Left lung (tissue), 10 donors: ENCODE results near the gene LENG1. TPM values are rescaled to one million over a fixed set of nuclear protein-coding genes. Genes with fewer than 3 reads are reported as not detected.
A peak's percentile ranks its signal among the peaks of the same experiment; 100 is the strongest.

Experiments used
- ATAC-seq: fragments of 200-7000 bp; cut with Tn5 transposase; one replicate; pipeline ENCODE4 v1.9.1; 2020; ENCODE audit warnings: moderate library complexity
- DNase-seq, 4 donors: peaks; one replicate each; pipeline ENCODE4 v3.0.0-alpha.2; 2013 to 2020
- H3K27ac ChIP-seq, 2 donors: fragments of 200-600 bp; sonication (generic) in 1 of 2; one replicate each; pipeline versions ENCODE4 v1.5.0 to v1.8.0; 2020 to 2021
- H3K27me3 ChIP-seq, 2 donors: fragments of 200-600 bp; sonication (generic) in 1 of 2; one replicate each; pipeline versions ENCODE4 v1.5.0 to v1.8.0; 2020 to 2021
- H3K36me3 ChIP-seq, 2 donors: fragments of 200-600 bp; sonication (generic) in 1 of 2; one replicate each; pipeline versions ENCODE4 v1.5.0 to v1.8.0; 2020 to 2021
- H3K4me1 ChIP-seq, 2 donors: fragments of 200-600 bp; one replicate each; pipeline ENCODE4 v1.8.0; 2021
- H3K4me3 ChIP-seq, 2 donors: fragments of 200-600 bp; sonication (generic) in 1 of 2; one replicate each; pipeline versions ENCODE4 v1.5.0 to v1.8.0; 2020 to 2021; ENCODE audit warnings: mild to moderate bottlenecking in 1 of 2
- H3K9me3 ChIP-seq, 2 donors: fragments of 200-600 bp; sonication (generic) in 1 of 2; one replicate each; pipeline versions ENCODE4 v1.5.0 to v1.8.0; 2020 to 2021
- intact Hi-C, 2 donors: fragments of 100-400 bp; cut with DNase I; formaldehyde crosslinking; loops; one replicate each; pipeline versions ENCODE4 v1.11.2 to v1.14.2; 2022
- polyA plus RNA-seq, 6 donors: library from polyadenylated mRNA; unstranded; fragments of 120-200 nt; gene quantifications; one replicate each; pipeline ENCODE4 v1.2.1, GENCODE V29; 2013; ENCODE audit not compliant: insufficient read length in 6 of 6
- total RNA-seq, 2 donors: library from RNA; stranded (reverse); fragmentation: NEBNext Ultra II Directional; extraction: Animal tissue kit (Norgen Biotek cat#: 25700); gene quantifications; one replicate each; pipeline ENCODE4 v1.2.1, GENCODE V29; 2021
- TF ChIP-seq, protein P1 (sequence below), 2 donors: fragments of 200-600 bp; sonication (generic) in 1 of 2; IDR thresholded peaks; one replicate each; pipeline versions ENCODE4 v1.5.0 to v1.8.0; 2021; ENCODE audit warnings: antibody characterized with exemption in 2 of 2
- donor health status: DM: no; HTN: yes; CAD: no.
- donor health status: DM: no; HTN: no; CAD: no.

Gene LENG1
- total and polyA plus RNA-seq, 8 donors: 5.4 to 10.9 (median 7.5) TPM

DNA sequence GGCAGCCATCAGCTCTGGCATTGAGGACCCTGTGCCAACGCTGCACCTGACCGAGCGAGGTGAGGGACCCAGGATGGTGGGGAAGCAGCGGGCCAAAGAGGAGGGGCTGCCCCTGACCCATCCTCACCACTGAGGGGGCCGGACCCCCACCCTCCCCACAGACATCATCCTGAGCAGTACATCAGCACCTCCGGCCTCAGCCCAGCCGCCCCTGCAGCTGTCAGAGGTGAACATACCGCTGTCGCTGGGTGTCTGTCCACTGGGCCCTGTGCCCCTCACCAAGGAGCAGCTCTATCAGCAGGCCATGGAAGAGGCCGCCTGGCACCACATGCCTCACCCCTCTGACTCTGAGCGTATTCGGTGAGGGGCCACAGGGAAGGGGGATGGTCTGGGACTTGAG is 7.3 kb downstream of the LENG1 start:
- peaks cover 4 to 100% of the 10 kb centered on the region in 2 donors for H3K36me3 ChIP-seq
- no peak overlapping the region for H3K4me3 ChIP-seq
- no peak for ATAC-seq
- no peaks in the 10 kb centered on the region for H3K9me3 ChIP-seq
- intact Hi-C loops: no loop called here
- peaks cover 0 to under 1% of the 10 kb centered on the region in 2 donors for H3K4me1 ChIP-seq
- no peak for DNase-seq
- TF ChIP-seq, protein P1, sequence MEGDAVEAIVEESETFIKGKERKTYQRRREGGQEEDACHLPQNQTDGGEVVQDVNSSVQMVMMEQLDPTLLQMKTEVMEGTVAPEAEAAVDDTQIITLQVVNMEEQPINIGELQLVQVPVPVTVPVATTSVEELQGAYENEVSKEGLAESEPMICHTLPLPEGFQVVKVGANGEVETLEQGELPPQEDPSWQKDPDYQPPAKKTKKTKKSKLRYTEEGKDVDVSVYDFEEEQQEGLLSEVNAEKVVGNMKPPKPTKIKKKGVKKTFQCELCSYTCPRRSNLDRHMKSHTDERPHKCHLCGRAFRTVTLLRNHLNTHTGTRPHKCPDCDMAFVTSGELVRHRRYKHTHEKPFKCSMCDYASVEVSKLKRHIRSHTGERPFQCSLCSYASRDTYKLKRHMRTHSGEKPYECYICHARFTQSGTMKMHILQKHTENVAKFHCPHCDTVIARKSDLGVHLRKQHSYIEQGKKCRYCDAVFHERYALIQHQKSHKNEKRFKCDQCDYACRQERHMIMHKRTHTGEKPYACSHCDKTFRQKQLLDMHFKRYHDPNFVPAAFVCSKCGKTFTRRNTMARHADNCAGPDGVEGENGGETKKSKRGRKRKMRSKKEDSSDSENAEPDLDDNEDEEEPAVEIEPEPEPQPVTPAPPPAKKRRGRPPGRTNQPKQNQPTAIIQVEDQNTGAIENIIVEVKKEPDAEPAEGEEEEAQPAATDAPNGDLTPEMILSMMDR (IDR thresholded peaks at IDR 0.05): no peak
- H3K27me3 ChIP-seq: no peaks in the 10 kb centered on the region
- H3K27ac ChIP-seq: no peak overlapping the region

DNA sequence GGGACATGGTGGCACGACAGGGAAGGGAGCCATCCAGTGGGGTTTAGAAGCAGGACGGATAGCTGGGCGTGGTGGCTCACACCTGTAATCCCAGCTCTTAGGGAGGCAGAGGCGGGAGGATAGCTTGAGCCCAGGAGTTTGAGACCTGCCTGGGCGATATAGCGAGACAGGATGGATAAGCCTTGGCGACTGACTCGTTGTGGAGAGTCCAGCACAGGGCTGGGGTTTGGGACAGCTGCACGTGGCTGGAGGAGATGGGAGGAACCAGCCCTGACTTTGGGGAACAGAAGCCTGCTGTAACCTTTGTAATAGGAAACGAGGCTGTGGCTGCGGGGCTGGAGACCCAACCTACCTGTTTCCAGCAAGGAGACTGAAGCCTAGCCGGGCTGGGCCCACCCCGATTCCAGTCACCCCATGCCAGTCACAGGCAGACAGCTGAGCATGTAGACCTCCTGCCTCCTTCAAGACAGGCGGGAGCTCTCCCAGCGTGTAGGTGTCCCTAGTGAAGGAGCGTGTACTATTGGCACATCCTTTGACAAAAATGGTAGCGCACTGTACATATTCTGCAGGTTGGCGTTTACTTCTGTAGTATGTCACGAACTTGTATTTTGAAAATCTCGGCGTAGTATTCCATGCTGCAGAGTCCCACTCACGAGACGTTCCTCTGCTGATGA is 8.0 kb downstream of the LENG1 start:
- H3K4me3 ChIP-seq: no peak overlapping the region
- H3K9me3 ChIP-seq: no peaks in the 10 kb centered on the region
- no peak overlapping the region for H3K27ac ChIP-seq
- intact Hi-C loops: no loop called here
- DNase-seq: no peak
- ATAC-seq: no peak
- TF ChIP-seq, protein P1 (IDR thresholded peaks at IDR 0.05): no peak
- peaks cover 4 to 100% of the 10 kb centered on the region in 2 donors for H3K36me3 ChIP-seq
- no peaks in the 10 kb centered on the region for H3K4me1 ChIP-seq
- H3K27me3 ChIP-seq: no peaks in the 10 kb centered on the region

DNA sequence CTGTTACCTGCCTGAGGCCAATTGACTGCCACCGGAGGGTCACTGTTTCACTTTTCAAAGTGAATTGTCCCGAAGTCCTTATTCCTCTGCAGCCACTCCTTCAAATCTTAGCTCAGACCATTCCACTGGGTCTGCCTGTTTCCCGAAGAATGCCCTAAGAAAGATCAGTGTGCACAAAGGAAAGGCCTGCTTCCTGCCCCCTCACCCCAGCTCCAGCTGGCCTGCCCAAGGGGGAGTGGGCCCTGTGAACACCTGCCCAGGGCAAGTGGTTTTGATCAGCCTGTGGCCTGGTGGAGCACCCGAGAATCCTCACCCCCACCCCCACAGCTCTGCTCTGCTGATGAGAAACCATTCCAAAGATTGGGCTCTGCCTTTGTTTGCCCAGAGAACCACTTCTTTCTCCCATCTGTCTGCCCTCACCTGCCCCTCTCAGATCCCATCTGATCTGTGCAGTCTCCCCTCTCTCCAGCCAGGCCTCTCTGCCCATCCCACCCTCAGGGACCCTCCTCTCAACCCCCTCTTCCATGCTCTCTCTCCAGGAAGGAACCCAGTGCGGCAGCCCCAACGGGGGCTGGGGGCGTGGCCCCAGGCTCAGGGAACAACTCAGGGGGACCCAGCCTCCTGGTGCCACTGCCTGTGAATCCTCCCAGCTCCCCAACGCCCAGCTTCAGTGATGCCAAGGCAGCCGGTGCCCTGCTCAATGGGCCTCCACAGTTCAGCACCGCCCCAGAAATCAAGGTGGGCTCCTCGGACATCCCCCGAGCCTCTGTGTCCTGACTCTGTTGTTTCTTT is 10.3 kb downstream of the LENG1 start:
- H3K27me3 ChIP-seq: no peaks in the 10 kb centered on the region
- no peaks in the 10 kb centered on the region for H3K9me3 ChIP-seq
- intact Hi-C loops: no loop called here
- H3K4me3 ChIP-seq: no peak overlapping the region
- TF ChIP-seq, protein P1 (IDR thresholded peaks at IDR 0.05): no peak
- no peak overlapping the region for H3K27ac ChIP-seq
- peaks cover 4 to 100% of the 10 kb centered on the region in 2 donors for H3K36me3 ChIP-seq
- ATAC-seq: no peak
- H3K4me1 ChIP-seq: no peaks in the 10 kb centered on the region
- no peak for DNase-seq

DNA sequence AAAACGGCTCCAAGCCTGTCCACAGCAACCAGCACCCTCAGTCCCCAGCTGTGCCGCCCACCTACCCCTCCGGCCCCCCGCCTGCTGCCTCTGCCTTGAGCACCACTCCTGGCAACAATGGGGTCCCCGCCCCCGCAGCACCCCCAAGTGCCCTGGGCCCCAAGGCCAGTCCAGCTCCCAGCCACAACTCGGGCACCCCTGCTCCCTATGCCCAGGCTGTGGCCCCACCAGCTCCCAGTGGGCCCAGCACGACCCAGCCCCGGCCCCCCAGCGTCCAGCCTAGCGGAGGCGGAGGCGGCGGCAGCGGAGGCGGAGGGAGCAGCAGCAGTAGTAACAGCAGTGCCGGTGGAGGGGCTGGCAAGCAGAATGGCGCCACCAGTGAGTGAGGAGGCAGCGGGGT is 11.4 kb downstream of the LENG1 start:
- intact Hi-C loops: no loop called here
- no peaks in the 10 kb centered on the region for H3K9me3 ChIP-seq
- no peak overlapping the region for H3K27ac ChIP-seq
- TF ChIP-seq, protein P1 (IDR thresholded peaks at IDR 0.05): no peak
- no peaks in the 10 kb centered on the region for H3K4me1 ChIP-seq
- H3K4me3 ChIP-seq: no peak overlapping the region
- DNase-seq: peak in 1 of 4 donors; percentile 82
- ATAC-seq: no peak
- no peaks in the 10 kb centered on the region for H3K27me3 ChIP-seq
- H3K36me3 ChIP-seq: peaks cover 11 to 100% of the 10 kb centered on the region in 2 donors

DNA sequence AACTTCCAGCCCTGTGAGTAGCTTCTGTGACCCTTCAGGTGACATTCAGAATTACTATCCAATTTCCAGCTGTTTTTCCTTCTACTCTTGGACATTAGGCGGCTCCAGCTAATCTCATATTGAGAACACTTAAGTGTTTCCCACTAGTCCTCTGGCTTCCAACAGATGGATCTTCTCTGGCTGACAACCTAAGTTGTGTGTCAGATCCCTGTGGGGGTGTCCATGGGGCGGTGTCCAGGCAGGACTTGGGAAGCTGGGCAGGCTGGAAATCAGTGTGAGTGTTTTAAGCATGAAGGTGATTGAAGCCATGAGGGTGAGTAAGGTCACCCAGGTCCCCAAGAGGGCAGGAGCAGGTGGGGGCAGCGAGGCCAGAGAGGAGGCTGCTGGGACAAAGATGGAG is 11.8 kb downstream of the LENG1 start:
- Histone ChIP-seq H3K27ac (no peak overlapping the region), H3K36me3 (peaks cover 11 to 100% of the 10 kb centered on the region in 2 donors), H3K4me1 (no peaks in the 10 kb centered on the region), H3K27me3 (no peaks in the 10 kb centered on the region), H3K9me3 (no peaks in the 10 kb centered on the region), H3K4me3 (no peak overlapping the region)
- ATAC-seq (no peak), DNase-seq (no peak)
- intact Hi-C loops: no loop called here
- TF ChIP-seq, protein P1 (IDR thresholded peaks at IDR 0.05): no peak
